HFFc6 (cell line): ENCODE results near the gene IGFL1. TPM values are rescaled to one million over a fixed set of nuclear protein-coding genes. Genes with fewer than 3 reads are reported as not detected.
"Not testable (repeated sequence)": the region's sequence is repeated elsewhere in the genome, so short reads cannot be mapped to it uniquely, and the experiment has no call there.

Experiments used
- DNase-seq: peaks from one replicate; pipeline ENCODE4 v3.0.0-alpha.2; 2018
- H3K27ac Mint-ChIP-seq: 2 replicates; pipeline ENCODE4 v1.8.0; 2020; ENCODE audit warnings: mild to moderate bottlenecking, mixed read lengths
- H3K27me3 Mint-ChIP-seq: 2 replicates; pipeline ENCODE4 v1.8.0; 2021; ENCODE audit warnings: mild to moderate bottlenecking, moderate library complexity, mixed read lengths; ENCODE audit not compliant: insufficient read depth
- H3K36me3 Mint-ChIP-seq: 2 replicates; pipeline ENCODE4 v1.8.0; 2021; ENCODE audit warnings: low read depth, mixed read lengths
- H3K4me1 Mint-ChIP-seq: 2 replicates; pipeline ENCODE4 v1.8.0; 2020; ENCODE audit warnings: low read depth, mixed read lengths
- H3K4me3 Mint-ChIP-seq: 2 replicates; pipeline ENCODE4 v1.8.0; 2020; ENCODE audit warnings: mild to moderate bottlenecking, moderate library complexity, mixed read lengths
- H3K9me3 Mint-ChIP-seq: 2 replicates; pipeline ENCODE4 v1.8.0; 2020; ENCODE audit warnings: mild to moderate bottlenecking, mixed read lengths
- CTCF ChIP-seq: fragments of 200-600 bp; sonication (generic); IDR thresholded peaks from 2 replicates; pipeline ENCODE4 v1.5.0; 2021; ENCODE audit warnings: antibody characterized with exemption, mild to moderate bottlenecking
- total RNA-seq, 6 experiments: library from RNA; stranded (reverse); fragmentation: NEBNext Ultra II Directional; extraction: Animal tissue kit (Norgen Biotek cat#: 25700); gene quantifications; 2 replicates in 1 of 6; 3 replicates in 5 of 6; pipeline ENCODE4 v1.2.3, GENCODE V29; 2021

The IGFL1 gene
- total RNA-seq, 6 experiments from 2014 or later, result not detected

DNA sequence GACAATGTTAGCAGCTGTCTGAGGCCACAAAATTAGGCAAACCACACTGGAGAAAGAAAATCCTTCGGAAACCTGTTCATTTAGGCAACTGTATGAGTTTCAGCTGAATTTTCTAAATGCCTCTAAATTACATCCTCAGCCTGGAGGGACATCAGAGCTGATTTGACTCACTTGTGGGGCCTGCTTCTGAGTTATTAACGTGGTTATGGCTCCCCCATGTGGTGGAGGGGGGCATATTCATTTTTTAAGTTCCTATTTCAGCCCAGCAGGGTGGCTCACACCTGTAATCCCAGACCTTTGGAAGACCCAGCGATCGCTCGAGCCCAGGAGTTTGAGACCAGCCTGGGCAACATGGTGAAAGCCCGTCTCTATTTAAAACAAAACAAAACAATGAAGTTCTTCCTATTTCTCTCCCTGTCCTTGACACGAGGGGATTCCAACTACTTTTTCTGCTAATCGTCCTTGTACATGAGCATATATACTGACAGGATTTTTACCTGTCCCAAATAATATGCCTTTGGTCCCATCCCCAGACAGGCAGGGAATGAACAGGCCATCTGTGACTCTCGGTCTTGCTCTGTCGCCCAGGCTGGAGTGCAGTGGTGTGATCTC lies 35.8 kb downstream of the IGFL1 start:
- DNase-seq, result peak; percentile 64
- peak; percentile 94 for TF ChIP-seq CTCF
- Mint-ChIP-seq H3K27ac (no peak overlapping the region), H3K4me1 (peaks cover 8% of the 10 kb centered on the region), H3K27me3 (peaks cover 49% of the 10 kb centered on the region), H3K36me3 (no peaks in the 10 kb centered on the region), H3K4me3 (no peak overlapping the region), H3K9me3 (no peaks in the 10 kb centered on the region)

- no peak for TF ChIP-seq CTCF
- Mint-ChIP-seq H3K36me3 (no peaks in the 10 kb centered on the region), H3K27me3 (peaks cover 35% of the 10 kb centered on the region), H3K4me3 (no peak overlapping the region), H3K4me1 (peaks cover 15% of the 10 kb centered on the region), H3K9me3 (no peaks in the 10 kb centered on the region), H3K27ac (no peak overlapping the region)
- DNase-seq, result no peak
Observed at GRCh38 chr19:46269101-46269500, 39.6 kb downstream of the IGFL1 start.

GRCh38 chr19:46270521-46271256 lies 41.1 kb downstream of the IGFL1 start:
- no peak for DNase-seq
- Mint-ChIP-seq H3K4me3 (no peak overlapping the region), H3K36me3 (no peaks in the 10 kb centered on the region), H3K9me3 (no peaks in the 10 kb centered on the region), H3K4me1 (peaks cover 15% of the 10 kb centered on the region), H3K27me3 (peaks cover 34% of the 10 kb centered on the region), H3K27ac (no peak overlapping the region)
- TF ChIP-seq CTCF, result no peak

DNA sequence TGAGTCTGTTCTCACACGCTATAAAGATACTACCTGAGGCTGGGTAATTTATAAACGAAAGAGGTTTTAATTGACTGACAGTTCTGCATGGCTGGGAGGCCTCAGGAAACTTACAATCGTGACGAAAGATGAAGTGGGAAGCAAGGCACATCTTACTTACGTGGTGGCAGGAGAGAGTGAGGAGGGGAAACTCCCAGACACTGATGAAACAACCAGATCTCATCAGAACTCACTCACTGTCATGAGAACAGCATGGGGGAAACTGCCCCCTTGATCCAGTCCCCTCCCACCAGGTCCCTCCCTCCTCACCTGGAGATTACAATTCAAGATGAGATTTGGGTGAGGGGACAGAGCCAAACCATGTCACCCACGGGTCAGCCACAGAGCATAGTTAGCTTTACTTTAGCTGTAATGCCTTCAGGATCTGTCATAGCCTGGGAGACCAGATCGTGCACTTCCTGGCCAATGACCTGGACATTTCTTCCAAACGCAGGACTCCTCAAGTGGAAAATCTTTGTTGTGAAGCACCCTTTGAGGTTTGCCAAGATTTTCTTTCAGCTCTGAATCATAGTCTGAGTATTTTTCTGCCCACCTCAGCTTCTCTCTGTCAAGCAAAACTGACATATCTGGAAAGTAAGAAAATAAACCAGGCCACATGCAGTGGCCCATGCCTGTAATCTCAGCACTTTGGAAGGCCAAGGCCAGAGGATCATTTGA lies 42.1 kb downstream of the IGFL1 start:
- Mint-ChIP-seq H3K4me1 (peaks cover 15% of the 10 kb centered on the region), H3K27ac (peak overlapping the region; percentile 44), H3K4me3 (peak overlapping the region; percentile 18), H3K9me3 (no peaks in the 10 kb centered on the region), H3K36me3 (no peaks in the 10 kb centered on the region), H3K27me3 (peaks cover 35% of the 10 kb centered on the region)
- peak; percentile 86 for DNase-seq
- TF ChIP-seq CTCF, result no peak

GRCh38 chr19:46273931-46274330 lies 44.4 kb downstream of the IGFL1 start:
- H3K4me3 Mint-ChIP-seq, H3K27ac Mint-ChIP-seq, H3K9me3 Mint-ChIP-seq, H3K36me3 Mint-ChIP-seq: not testable (repeated sequence)
- peaks cover 15% of the 10 kb centered on the region for H3K4me1 Mint-ChIP-seq
- DNase-seq, result peak; percentile 47
- H3K27me3 Mint-ChIP-seq, result peaks cover 32% of the 10 kb centered on the region

- H3K36me3 Mint-ChIP-seq, result no peaks in the 10 kb centered on the region
- no peaks in the 10 kb centered on the region for H3K9me3 Mint-ChIP-seq
- peaks cover 21% of the 10 kb centered on the region for H3K27me3 Mint-ChIP-seq
- DNase-seq, result no peak
- no peak overlapping the region for H3K4me3 Mint-ChIP-seq
- H3K4me1 Mint-ChIP-seq, result no peaks in the 10 kb centered on the region
- TF ChIP-seq CTCF, result no peak
- H3K27ac Mint-ChIP-seq, result no peak overlapping the region
Observed at GRCh38 chr19:46279177-46279576, 49.6 kb downstream of the IGFL1 start.
